NCI-H1105 (cell line): ENCODE measurements around the gene CCDC33.
A peak's percentile ranks its signal among the peaks of the same experiment; 100 is the strongest.

Source experiments
- DNase-seq: peaks from one replicate; lab custom pipeline; 2025; lab: John Stamatoyannopoulos, UW

The CCDC33 gene

DNA sequence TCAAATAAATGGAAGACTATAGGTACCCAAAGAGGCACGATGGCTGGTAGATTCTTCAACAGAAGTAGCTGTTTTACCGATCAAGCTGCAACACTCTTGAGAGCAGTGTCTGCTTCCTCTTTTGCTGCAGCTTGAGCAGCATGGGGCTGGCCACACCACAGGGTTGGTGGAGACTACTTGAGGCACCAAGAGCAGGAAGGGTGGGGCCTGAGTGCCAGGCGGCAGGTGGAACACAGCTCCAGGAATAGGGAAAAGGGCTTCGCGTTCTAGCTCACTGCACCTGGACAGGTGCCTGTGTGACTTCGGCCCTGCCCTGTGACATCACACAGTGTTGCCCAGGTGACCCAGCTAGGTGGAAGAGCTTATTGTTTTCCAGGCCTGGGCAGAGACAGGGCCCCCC, at the start of gene CCDC33:
Gene CCDC33, plus strand, starts transcription at position 365 of the 400 bp plus-strand sequence. CDS start 394 bp downstream, outside the sequence.
- peak; percentile 80 for DNase-seq

DNA sequence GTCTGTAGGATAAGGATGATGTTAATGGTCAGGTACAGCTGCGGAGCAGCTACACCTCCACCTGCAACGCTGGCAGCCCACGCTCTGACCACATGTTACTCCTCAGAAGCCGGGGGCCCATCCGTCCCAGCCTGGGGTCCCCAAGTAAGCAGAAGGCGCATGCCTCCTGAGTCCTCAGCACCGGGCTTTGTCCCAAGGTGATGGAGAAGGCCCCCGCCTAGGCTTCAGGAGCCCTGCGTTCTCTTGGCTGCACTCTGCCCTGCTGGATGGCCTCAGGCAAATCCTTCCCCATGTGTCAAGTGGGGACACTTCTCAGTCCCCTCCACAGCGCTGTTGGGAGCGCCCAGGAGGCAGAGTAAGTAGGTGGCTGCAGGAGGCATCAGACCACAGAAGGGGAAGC, 47.9 kb upstream of the CCDC33 start:
- DNase-seq: no peak

DNA sequence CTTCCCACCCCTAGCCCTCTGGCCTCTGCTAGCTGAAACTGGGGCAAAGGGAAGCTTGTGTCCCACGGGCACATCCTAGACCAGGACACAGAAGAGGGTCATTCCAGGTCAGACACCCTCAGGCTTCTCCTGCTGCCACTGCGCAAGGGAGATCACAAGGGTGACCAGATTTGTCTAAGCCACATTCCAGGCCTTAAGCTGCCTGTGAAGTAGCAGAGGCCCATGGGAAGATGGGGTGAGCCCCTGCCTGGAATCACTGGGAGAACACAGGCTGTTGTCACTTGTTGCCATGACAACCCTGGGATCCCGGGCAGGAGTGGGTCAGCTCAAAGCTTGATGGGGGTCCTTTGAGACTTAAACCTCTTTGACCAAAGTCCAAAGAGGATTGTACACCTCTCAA, 44.3 kb upstream of the CCDC33 start:
- no peak for DNase-seq

DNA sequence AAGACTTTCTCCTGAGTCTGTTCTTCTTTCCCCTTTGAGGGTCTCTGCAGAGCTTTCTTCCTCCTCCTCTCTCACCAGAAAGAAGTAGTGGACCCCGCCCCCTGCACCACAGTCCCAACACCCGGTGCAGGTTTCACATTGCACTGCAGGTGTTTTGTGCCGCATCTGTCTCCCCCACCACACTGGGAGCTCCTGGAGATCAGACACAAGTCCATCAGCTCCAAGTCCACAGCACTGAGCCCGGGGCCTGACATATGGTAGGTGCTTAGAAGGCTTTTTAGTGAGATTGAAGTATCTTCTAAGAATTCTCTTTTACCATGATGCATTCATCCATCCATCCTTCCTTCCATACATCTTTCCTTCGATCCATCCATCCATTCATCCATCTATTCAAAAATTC, 43.4 kb upstream of the CCDC33 start:
- DNase-seq: no peak

DNA sequence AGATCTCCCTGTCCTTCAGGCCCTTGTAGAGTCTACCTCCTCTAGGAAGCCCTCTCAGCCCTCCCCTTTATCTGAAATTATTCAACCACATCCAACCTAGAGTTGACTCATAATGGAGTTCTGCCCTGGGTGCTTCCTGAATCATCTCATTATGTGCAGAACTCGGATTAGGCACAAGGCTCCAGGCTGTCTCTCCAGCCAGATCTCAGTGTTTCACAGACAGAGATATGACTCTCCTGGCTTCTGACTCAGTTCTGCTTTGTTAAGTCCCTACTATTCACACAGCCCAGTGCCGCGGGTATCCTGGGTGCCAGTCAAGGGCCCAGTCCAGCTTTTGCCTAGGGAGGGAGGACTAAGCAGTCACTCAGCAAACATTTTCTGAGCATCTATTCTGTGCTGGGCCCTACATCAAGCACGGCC, 42.8 kb upstream of the CCDC33 start:
- DNase-seq: no peak

DNA sequence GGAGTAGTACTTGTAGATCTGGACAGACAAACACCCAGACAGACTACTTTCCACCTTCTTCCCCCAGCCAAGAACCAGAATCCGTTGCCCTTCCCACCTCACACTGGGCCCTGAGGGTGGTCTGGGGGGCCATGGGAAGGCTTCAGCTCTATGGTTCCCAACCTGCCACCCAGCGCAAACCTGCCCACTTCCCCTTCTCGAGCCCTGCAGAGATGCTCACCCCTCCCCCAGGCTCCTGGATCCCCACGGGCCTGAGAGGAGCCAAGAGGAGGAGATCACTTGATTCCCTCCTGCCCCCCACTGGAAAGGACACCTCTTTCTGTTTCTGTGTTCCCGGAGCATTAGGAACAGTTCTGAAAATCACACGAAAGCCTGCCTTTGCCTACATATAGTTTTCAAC, 42.2 kb upstream of the CCDC33 start:
- no peak for DNase-seq

DNA sequence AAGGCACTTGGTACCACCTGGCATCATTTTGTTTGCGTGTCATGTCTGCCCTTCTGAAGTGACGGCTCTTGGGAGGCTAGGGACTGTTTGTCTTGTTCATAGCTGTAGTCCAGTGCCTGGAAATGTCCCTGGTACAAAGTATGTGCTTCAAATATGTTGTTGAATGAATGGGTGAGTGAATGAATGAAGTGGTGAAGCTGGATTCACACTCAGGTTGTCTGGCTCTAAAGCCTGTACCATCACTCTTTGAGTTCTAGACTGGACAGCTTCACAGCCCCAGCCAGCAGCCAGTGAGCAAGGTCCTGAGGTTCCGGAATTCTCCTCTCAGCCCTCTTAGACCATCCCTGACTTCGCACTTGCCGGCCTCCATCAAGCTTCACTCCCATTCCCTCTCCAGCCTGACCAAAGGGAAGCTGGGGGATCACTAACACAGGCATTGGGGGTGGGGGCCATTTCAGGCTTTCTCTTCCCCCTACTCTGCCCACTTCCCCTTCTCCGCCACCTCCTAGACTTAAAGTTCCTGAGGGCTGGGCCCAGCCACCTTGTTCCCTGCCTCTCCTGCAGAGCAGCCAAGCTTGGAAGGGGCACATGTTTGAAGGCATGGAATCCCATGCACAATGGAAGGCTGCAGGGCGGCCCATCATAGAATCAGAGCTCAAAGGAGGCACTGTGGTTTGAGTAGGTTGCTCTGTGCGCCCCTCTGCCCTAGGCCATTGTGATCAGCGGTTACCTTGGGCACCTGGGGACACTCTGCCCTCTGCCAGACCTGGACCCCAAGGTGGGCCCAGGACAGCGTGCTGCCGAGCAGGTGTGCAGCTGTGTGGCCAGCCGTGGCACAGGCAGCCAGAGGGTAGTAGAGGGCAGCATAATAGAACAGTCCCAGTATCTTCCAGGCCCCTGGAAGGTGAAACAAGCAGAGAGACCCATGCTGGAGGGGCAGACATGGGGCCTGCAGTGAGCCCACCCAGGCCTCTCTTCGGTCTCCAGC, 41.3 kb upstream of the CCDC33 start:
- DNase-seq: no peak

DNA sequence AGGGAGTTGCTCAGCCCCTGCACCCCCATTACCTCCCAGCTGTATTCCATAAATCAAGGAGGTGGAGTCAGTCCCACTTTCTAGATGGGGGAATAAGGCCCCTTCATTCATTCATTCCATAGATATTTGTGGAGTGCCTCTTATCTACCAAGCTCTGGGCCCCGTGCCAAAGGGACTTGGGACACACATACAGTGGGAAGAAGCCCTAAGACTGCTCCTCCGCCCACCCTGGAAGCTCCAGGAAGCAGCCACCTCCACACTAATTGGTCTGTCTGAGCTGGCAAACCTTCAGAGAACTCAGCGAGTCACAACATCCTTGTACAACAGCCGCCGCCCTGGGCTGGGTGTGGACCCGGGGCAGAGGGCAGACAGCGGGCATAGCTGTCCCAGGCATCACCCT, 40.0 kb upstream of the CCDC33 start:
- peak; percentile 34 for DNase-seq

DNA sequence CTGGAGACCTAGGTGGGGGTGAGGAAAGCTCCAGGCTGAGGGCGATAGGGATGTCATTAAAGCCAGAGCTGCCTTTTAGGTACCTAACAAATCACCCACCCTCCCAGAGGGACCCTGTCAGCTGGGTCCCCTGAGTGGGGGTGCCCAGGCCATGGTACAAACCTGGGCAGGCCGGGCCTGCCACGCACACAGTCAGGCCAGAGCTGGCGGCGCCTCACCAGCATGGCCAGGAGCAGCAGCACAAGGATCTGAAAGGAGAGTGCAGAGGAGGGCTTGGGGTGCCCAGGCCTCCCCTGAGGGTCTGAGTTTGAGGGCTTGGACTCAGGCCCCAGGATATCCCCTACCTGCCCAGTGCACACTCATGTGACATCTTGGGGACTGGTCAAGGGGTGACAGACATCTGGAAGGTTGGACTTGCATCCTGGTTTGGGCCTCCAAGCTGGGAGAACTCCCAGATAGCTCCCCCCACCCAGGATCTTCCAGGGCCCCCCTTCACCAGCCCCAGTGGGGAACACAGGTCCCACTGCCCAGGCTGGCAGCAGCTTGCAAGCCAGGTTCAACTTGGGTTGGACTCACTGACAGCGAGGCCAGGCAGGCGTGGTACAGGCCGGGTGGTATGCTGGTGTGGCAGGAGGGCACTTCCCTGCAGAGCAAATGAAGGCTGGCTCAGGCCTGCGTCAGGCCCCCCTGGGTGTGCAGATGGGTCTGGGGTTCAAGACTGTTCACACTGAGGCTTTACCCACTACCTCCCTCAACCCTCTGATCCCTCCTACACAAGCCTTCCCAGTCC, 38.8 kb upstream of the CCDC33 start:
- no peak for DNase-seq

DNA sequence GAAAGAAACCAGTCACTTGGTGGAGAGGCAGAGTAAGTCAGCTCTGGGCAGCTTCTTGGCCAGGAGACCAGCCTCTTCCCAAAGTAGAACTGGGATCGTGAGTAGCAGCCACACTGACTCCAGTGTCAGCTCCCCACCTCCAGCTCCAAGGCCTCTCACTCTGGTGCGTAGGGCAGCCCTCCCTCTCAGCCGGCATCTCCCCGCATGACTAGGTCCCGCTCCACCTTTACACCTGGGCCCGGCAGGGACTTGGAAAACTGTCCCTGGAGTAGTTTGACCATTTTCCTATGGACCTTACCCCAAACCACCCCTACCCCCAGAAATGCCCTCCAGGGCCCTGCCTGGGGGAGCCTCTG, 36.9 kb upstream of the CCDC33 start:
- no peak for DNase-seq

DNA sequence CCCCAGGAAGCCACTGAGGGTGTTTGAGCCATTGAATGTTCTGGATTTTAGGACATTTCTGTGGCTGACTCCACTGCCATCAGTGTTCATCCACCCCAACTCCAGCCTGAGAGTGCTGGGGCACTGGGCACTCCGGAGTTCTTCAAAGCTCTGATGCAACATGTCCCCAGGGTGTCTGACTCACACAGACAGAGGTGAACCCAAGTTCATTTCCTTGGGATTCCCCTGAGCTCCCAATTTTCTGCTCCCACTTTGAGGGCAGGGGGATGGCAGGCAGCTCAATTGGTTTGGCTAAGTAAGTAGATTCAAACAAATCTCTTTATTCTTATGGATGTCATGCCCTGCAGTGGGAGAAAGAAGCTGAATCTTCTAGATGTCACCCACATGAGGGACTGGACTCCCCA, 35.7 kb upstream of the CCDC33 start:
- DNase-seq: no peak

DNA sequence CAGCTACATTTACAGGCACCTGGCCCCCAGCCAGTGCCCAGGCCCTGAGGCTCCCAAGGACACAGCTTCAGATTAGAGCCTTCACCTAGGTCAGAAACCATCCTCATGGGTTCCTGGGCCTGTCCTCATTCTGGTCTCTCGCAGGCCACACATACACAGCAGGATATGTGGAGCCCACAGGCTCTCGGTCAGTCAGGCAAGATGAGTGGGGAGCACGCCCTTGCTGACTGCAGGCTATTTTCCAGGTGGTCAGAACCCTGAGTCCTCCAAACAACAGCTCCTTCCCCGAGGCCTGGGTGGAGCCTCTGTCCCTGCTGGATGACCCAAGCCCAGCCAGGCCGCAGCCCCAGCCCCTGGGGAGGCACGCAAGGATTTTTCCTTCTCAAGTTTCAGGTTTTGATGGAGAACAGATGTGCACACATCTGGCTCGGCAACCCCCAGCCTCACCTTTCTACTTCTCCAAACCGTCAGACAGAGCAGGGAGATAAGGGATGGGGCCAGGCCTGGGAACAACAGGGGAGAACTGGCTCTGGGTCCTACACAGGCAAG, 35.2 kb upstream of the CCDC33 start:
- DNase-seq: no peak

DNA sequence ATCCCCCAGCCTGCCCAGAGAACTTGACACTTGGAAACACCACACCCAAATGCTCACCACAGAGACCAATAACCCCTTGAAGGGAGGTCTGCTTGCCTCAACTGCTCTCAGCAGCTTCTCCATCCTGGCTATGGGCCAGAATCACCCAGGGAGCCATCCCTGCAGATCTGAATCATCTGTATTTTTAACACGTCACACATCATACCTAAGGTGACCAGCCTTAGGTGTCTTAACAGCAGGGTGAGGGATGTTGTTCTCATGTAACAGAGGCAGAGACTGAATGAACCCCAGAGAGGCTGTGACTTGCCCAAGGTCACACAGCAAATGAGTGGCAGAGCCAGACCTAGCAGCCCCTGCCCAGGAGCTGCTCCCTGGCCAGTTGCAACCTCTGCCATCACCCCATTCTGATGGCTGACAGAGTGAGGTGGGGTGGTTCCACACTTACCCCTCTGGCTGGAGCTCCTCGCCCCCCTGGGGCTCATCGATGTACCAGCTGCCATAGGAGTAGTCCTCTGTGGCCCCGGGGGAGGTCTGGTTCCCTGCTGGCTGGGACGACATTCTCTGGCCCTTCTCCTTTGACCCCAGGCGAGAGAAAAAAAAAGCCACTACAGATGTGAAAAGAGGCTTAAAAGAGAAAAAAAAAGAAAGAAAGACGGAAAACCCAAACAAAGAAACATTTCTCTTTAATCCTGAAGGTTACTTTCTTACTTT, 34.3 kb upstream of the CCDC33 start:
- DNase-seq: no peak

DNA sequence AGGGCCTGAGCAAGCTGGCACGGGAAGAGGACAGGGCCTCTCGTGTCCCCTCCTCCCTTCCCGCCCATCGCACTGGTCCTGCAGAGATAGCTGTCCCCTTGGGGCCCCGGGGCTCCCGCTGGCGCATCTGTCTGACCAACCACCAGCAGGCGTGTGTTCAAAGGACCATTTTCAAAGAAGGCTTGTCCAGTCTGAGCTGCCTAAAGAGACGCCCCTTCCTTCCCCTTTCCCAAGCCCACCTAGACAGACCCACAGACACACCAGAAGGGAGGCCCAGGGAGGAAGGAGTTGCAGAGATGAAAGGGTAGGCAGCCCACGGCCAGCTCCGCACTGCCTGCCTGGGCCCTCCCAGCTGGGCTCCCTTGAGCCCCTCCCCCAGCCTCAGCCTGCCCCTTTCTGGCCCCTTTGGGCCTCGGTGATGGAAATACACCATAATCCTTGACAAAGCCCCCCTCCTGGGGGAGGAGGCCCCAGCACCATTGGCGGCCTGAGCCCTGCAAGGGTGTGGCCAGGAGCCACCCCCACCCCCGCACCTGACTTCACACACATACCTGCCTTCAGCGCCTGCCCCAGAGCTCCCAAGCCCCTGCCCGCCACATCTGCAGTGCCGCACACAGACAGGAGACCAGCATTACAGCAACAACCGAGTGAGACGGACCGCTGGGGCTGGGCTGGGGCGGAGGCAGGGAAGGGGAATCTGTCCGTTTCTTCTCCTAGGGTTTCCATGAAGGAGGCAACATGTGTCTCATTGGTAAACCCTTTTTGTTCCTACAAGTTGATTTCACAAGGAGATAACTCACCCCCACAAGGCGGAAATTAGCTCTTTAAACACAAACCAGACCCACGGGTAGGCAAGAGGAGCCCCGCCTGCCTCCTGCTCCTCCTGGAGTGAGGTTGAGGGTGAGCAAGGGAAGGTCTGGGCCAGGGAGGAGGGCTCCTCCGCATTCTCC, 33.4 kb upstream of the CCDC33 start, which contains the start of gene STRA6:
Gene STRA6, minus strand, starts transcription at position 336 of the 950 bp plus-strand sequence. CDS start 520 bp downstream, outside the sequence.
- no peak for DNase-seq

DNA sequence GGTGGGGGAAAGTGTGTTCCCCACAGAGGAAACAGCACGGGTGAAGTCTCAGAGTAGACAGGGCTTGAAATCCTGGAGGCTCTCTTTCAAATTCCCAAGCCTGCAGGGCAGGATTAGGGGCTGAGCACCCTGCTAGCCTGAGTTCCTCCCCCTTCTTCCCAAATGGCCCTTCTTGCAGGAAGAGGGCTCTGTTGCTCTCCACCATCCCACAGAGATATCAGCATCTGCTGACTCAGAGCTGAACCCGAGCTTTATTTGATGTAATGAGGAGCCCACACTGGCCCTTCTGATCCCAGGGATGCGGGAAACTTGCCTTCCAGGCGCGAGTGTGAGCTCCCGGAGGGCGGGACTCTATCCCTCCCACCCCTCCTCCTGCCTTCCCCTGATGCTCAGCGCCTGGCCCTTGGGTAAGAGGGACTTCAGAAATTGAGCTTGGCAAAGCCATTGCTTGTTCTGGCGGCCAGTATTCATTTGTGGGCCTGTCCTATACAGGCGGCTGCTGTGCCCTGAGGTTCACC, 32.2 kb upstream of the CCDC33 start:
- DNase-seq: no peak

DNA sequence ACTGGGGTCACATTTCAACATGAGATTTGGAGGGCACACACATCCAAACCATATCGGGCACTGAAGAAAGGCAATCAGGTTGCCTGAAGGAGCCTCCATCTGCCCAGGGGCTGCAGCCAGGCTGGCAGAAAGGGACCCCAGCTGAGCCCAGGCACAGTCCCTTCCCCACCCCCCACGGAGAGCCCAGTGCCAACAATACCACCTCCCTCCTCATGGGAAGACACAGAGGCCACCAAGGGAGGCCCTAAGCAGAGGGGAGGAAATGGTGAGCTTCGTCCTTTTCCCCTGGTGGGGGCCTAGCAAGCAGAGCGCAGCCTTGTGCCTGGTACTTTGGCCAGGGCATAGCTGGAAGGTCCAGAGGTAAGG, 30.6 kb upstream of the CCDC33 start:
- no peak for DNase-seq

DNA sequence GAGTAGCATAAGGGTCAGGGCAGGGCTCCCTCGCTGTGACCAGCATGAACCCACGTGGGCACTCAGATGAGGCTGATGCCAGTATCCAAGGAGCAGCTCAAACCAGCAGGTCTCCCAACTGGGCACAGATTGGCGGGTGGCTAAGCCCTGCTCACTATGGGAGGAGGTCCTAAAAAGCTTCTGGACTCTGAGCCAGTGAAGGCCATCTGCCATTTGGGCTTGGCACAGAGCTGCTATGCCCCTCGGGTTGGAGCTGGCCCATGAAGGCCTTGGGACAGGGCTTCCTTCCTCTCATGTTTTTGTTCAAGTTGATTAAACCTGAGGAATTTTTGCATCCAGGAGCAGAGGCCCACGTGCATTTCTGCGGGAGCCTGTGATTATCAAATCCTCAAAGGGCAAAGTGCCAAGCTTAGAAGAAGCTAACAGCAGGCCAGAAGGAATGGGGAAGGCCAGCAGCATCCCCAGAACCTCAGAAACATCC, 29.3 kb upstream of the CCDC33 start:
- DNase-seq: no peak

DNA sequence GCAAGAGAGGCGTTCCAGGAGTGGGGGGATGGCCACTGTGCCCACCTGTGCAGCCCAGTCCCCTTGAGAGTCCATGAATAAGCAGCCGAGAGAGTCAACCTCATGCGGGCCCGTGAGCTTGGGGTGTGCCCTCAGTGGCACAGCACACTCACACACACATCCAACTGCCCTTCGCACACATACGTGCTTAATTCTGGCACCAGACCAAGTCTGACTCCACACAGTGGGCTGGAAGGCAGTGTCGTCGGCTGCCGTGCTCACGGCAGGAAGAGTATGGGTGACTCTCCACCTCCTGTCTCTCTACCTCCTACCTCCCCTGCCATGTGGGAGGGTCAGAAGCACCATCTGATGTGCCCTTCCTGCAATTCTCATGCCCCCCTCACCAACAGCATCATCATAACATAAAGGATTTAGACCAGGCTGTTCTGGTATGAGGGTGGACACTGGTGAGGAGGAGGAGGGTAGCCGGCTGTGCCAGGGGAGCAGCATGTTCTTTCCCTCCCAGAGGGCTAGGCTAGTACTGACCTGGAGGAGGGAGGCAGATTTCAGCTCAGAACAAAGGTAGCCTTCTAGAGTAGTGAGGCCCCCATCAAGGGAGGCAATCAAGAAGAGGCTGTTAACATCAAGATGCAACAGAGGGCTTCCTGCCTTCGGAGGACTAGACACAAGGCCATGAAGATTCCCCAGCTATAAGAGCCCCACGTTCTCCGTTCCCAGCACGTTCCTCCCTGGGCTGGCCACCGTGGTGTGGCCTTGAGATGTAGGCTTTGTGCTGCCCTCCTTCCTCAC, 28.3 kb upstream of the CCDC33 start:
- DNase-seq: no peak

DNA sequence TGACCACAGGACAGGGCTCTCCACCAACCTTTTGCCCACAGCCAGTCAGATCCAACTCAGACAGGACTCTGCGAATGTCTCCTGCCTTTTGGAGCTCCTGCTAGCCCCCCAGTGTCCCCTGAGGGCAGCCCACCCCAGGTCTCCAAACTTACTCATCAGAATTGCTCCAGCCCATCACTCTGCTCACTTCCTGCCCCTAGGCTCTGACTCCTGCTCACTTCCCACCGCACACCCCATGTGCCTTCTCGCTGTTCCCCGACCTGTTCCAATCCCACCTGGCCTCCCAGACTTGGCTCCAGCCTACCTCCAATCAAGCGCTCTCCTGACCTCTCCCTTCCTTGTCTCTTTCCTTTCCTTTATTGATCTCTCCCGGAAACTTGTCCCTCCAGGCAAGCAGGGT, 27.6 kb upstream of the CCDC33 start:
- no peak for DNase-seq
